HCT116 (cell line): Measurements from ENCODE around the gene CENPP. TPM values are rescaled to one million over a fixed set of nuclear protein-coding genes. Genes with fewer than 3 reads are reported as not detected.

ENCODE experiments used
- ATAC-seq: fragments of 200-7000 bp; cut with Tn5 transposase; 2 replicates; pipeline ENCODE4 v1.9.1; 2020; ENCODE audit warnings: mild to moderate bottlenecking, moderate library complexity
- BruUV-seq: library from RNA; stranded (reverse); fragments of 400-500 nt; replicated peaks from 2 replicates; lab custom pipeline; 2021; lab: Mats Ljungman, UMichigan
- CTCF ChIA-PET: fragments of 300-600 bp; sonication (Branson Sonifier 250); formaldehyde crosslinking; loops from one replicate; lab custom pipeline; 2021; ENCODE audit warnings: antibody characterized with exemption; lab: Charles Lee
- POLR2A ChIA-PET: fragments of 300-600, 350-600 bp; sonication (Branson Sonifier 250); formaldehyde crosslinking; loops from one replicate; lab custom pipeline; 2021; ENCODE audit warnings: antibody characterized with exemption; lab: Charles Lee
- RAD21 ChIA-PET, 2 experiments: fragments of 300-600 bp; sonication (Branson Sonifier 250); formaldehyde crosslinking; loops; one replicate each; lab custom pipeline; 2023; ENCODE audit warnings: low total read pairs in 2 of 2; ENCODE audit not compliant: uncharacterized antibody in 2 of 2, unreplicated experiment in 2 of 2, low non-redundant PET in 1 of 2; lab: Charles Lee
- DNase-seq: peaks from one replicate; pipeline ENCODE4 v3.0.0-alpha.2; 2010; ENCODE audit warnings: low read depth, low spot score
- H2AFZ ChIP-seq: fragments of 200-600 bp; shearing (Covaris generic), sonication (generic); 2 replicates; pipeline ENCODE4 v1.6.1; 2017; ENCODE audit warnings: low read depth, mixed run types, mixed read lengths, antibody characterized with exemption, low read length; ENCODE audit not compliant: poor library complexity, severe bottlenecking
- H3K27ac ChIP-seq: 2 replicates; pipeline ENCODE4 v1.5.1; 2012; ENCODE audit warnings: low read depth, low read length
- H3K27me3 ChIP-seq: fragments of 200-600 bp; sonication (generic); 2 replicates; pipeline ENCODE4 v1.6.1; 2016; ENCODE audit warnings: mixed run types, low read length, mixed read lengths; ENCODE audit not compliant: insufficient read depth
- H3K36me3 ChIP-seq, 2 experiments: fragments of 200-500 bp in 1 of 2; fragments of 200-600 bp in 1 of 2; sonication (Bioruptor generic) in 1 of 2; sonication (generic) in 1 of 2; 2 replicates each; pipeline versions ENCODE4 v1.5.1 to v1.6.1; 2014 to 2016; ENCODE audit warnings: low read length in 2 of 2, inconsistent platforms in 1 of 2, mixed read lengths in 1 of 2, mixed run types in 1 of 2; ENCODE audit not compliant: insufficient read depth in 2 of 2, control insufficient read depth in 1 of 2
- H3K4me1 ChIP-seq, 2 experiments: fragments of 200-600 bp in 1 of 2; sonication (generic) in 1 of 2; 2 replicates each; pipeline versions ENCODE4 v1.5.1 to v1.6.1; 2012 to 2017; ENCODE audit warnings: low read length in 2 of 2, inconsistent platforms in 1 of 2, mild to moderate bottlenecking in 1 of 2, mixed read lengths in 1 of 2, mixed run types in 1 of 2, moderate library complexity in 1 of 2; ENCODE audit not compliant: insufficient read depth in 2 of 2, control insufficient read depth in 1 of 2
- H3K4me2 ChIP-seq: fragments of 200-600 bp; sonication (generic); 2 replicates; pipeline ENCODE4 v1.6.1; 2017; ENCODE audit warnings: mixed run types, low read length, mixed read lengths
- H3K4me3 ChIP-seq, 2 experiments: fragments of 200-600 bp in 1 of 2; sonication (generic) in 1 of 2; replicated peaks in 1 of 2; 2 replicates each; pipeline ENCODE4 v1.5.1; 2011 to 2016; ENCODE audit warnings: low read length in 2 of 2, control low read depth in 1 of 2, low read depth in 1 of 2, mild to moderate bottlenecking in 1 of 2, mixed read lengths in 1 of 2, mixed run types in 1 of 2
- H3K79me2 ChIP-seq: fragments of 200-600 bp; sonication (generic); 2 replicates; pipeline ENCODE4 v1.6.1; 2017; ENCODE audit warnings: mild to moderate bottlenecking, mixed run types, low read length, moderate library complexity, mixed read lengths; ENCODE audit not compliant: insufficient read depth
- H3K9ac ChIP-seq: fragments of 200-600 bp; sonication (generic); 2 replicates; pipeline ENCODE4 v1.6.1; 2016; ENCODE audit warnings: low read length, mixed read lengths
- H3K9me2 ChIP-seq: fragments of 200-600 bp; sonication (generic), shearing (Covaris generic); 2 replicates; pipeline ENCODE4 v1.6.1; 2017; ENCODE audit warnings: mixed run types, mild to moderate bottlenecking, moderate library complexity; ENCODE audit not compliant: insufficient read depth
- H3K9me3 ChIP-seq, 2 experiments: fragments of 200-500 bp in 1 of 2; fragments of 200-600 bp in 1 of 2; sonication (Bioruptor generic) in 1 of 2; sonication (generic) in 1 of 2; 2 replicates each; pipeline ENCODE4 v1.6.1; 2014 to 2017; ENCODE audit warnings: low read length in 2 of 2, mixed read lengths in 2 of 2, inconsistent platforms in 1 of 2, low read depth in 1 of 2, mild to moderate bottlenecking in 1 of 2, mixed run types in 1 of 2, moderate library complexity in 1 of 2; ENCODE audit not compliant: control insufficient read depth in 1 of 2, insufficient read depth in 1 of 2
- H4K20me1 ChIP-seq: fragments of 200-600 bp; sonication (generic), shearing (Covaris generic); 2 replicates; pipeline ENCODE4 v1.6.1; 2017; ENCODE audit warnings: mixed run types, mild to moderate bottlenecking, moderate library complexity; ENCODE audit not compliant: insufficient read depth
- ATF3 ChIP-seq: IDR thresholded peaks from 2 replicates; pipeline ENCODE4 v1.6.1; 2012
- CBX3 ChIP-seq: IDR thresholded peaks from 2 replicates; pipeline ENCODE4 v1.6.1; 2012; ENCODE audit warnings: low read depth
- CEBPB ChIP-seq: IDR thresholded peaks from 2 replicates; pipeline ENCODE4 v1.6.1; 2012; ENCODE audit warnings: low read depth
- EZH2 ChIP-seq: fragments of 200-600 bp; sonication (generic); IDR thresholded peaks from 2 replicates; pipeline ENCODE4 v1.6.1; 2017; ENCODE audit warnings: antibody characterized with exemption, mixed run types
- FOSL1 ChIP-seq: IDR thresholded peaks from 2 replicates; pipeline ENCODE4 v1.6.1; 2012; ENCODE audit warnings: low read depth
- POLR2A ChIP-seq: IDR thresholded peaks from 2 replicates; pipeline ENCODE4 v1.7.0; 2011; ENCODE audit warnings: borderline replicate concordance; ENCODE audit not compliant: insufficient read depth, insufficient read length; ENCODE audit errors: extremely low read depth
- POLR2AphosphoS5 ChIP-seq: IDR thresholded peaks from 2 replicates; pipeline ENCODE4 v1.6.1; 2011; ENCODE audit warnings: mild to moderate bottlenecking, low read depth, low read length, moderate library complexity
- RAD21 ChIP-seq: IDR thresholded peaks from 2 replicates; pipeline ENCODE4 v1.6.1; 2012; ENCODE audit warnings: low read depth, mild to moderate bottlenecking
- TCF7L2 ChIP-seq: IDR thresholded peaks from 2 replicates; pipeline ENCODE4 v1.7.0; 2011; ENCODE audit warnings: borderline replicate concordance, inconsistent platforms; ENCODE audit not compliant: insufficient read depth, insufficient read length; ENCODE audit errors: extremely low read depth
- intact Hi-C: fragments of 100-400 bp; cut with micrococcal nuclease; formaldehyde crosslinking; loops from 2 replicates; pipeline ENCODE4 v1.10.0; 2022
- total RNA-seq: library from RNA; stranded (reverse); gene quantifications from one replicate; pipeline ENCODE4 v1.2.1, GENCODE V29; 2021; ENCODE audit not compliant: unreplicated experiment

Gene CENPP
- total RNA-seq, 1 experiment from 2014 or later: 7.0 TPM

DNA sequence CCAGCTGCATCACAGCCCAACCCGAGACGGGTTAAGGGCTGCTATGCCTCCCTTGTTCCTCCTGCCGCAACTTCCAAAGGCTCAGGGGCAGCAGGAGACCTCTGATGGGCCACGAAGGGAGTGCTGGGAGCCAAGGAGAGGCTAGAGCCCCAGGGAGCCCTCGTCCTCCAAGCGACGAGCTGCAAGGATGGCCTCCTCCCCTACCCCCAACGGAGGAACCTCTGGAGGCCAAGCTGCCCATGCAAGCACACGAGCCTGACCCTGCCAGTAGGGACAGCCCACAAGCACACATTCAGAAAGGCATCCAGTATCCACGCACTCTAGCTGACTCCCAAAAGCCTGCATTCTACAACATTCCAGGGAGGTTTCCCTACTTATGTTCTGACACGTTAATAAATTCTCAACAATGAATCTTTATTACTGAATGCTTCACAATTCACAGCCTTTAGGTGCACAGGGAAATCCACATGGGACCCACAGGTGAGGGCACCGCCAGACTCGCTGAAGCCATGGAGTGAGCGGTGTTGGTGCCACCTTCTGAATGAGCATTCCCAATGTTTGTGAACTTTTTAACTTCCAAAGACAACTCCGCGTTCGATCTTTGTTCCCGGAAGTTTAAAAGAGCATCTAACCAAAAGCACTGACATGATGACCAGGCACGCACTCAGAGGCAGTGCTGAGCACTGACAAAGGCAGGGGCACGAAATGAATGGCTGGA is 315.5 kb downstream of the CENPP start:
- H3K4me3 ChIP-seq: no peak overlapping the region
- no peaks in the 10 kb centered on the region for H3K9me2 ChIP-seq
- no peaks in the 10 kb centered on the region for H3K27me3 ChIP-seq
- POLR2A ChIA-PET: no interaction called here
- H3K36me3 ChIP-seq: peaks cover 22 to 35% of the 10 kb centered on the region in 2 experiments; a peak in 3 of 4 replicates
- DNase-seq (no peak), ATAC-seq (no peak)
- H3K9me3 ChIP-seq: no peaks in the 10 kb centered on the region
- no peaks in the 10 kb centered on the region for H4K20me1 ChIP-seq
- H3K4me2 ChIP-seq: no peak overlapping the region
- CTCF ChIA-PET: no interaction called here
- intact Hi-C loops: no loop called here
- H3K27ac ChIP-seq: no peak overlapping the region
- no peak overlapping the region for H3K9ac ChIP-seq
- BruUV-seq: no TSS peak
- TF ChIP-seq FOSL1 (no peak), POLR2A (no peak)
- RAD21 ChIA-PET: no interaction called here
- H2AFZ ChIP-seq: no peak overlapping the region
- H3K79me2 ChIP-seq: 0 out of 2 replicates have a peak, but pooled peaks cover 4% of the 10 kb centered on the region
- no peaks in the 10 kb centered on the region for H3K4me1 ChIP-seq

- DNase-seq: no peak
- Histone ChIP-seq H3K9me3 (no peaks in the 10 kb centered on the region), H3K4me2 (no peak overlapping the region), H3K9me2 (no peaks in the 10 kb centered on the region), H3K4me3 (no peak overlapping the region), H3K4me1 (no peaks in the 10 kb centered on the region), H3K27me3 (no peaks in the 10 kb centered on the region), H3K9ac (no peak overlapping the region), H3K36me3 (peaks cover 19 to 34% of the 10 kb centered on the region in 2 experiments; a peak in 3 of 4 replicates), H3K27ac (no peak overlapping the region), H2AFZ (no peak overlapping the region), H4K20me1 (no peaks in the 10 kb centered on the region), H3K79me2 (0 out of 2 replicates have a peak, but pooled peaks cover 6% of the 10 kb centered on the region)
- no peak for ATAC-seq
- no TSS peak for BruUV-seq
- ChIA-PET CTCF (no interaction called here), RAD21 (no interaction called here), POLR2A (no interaction called here)
- intact Hi-C loops: no loop called here
- TF ChIP-seq POLR2AphosphoS5: no peak
- no peak for TF ChIP-seq RAD21
- no peak for TF ChIP-seq ATF3
- no peak for TF ChIP-seq TCF7L2
- TF ChIP-seq CEBPB: no peak
- no peak for TF ChIP-seq EZH2
- no peak for TF ChIP-seq CBX3
Measured at GRCh38 chr9:92642041-92642451, 316.3 kb downstream of the CENPP start.
